ENCODE measurements around the gene DNAJC4. TPM values are rescaled to one million over a fixed set of nuclear protein-coding genes. Genes with fewer than 3 reads are reported as not detected.

DNAJC4 gene
- total and polyA plus RNA-seq, 2 experiments from 2014 or later = 12.8 to 58.4 TPM

DNA sequence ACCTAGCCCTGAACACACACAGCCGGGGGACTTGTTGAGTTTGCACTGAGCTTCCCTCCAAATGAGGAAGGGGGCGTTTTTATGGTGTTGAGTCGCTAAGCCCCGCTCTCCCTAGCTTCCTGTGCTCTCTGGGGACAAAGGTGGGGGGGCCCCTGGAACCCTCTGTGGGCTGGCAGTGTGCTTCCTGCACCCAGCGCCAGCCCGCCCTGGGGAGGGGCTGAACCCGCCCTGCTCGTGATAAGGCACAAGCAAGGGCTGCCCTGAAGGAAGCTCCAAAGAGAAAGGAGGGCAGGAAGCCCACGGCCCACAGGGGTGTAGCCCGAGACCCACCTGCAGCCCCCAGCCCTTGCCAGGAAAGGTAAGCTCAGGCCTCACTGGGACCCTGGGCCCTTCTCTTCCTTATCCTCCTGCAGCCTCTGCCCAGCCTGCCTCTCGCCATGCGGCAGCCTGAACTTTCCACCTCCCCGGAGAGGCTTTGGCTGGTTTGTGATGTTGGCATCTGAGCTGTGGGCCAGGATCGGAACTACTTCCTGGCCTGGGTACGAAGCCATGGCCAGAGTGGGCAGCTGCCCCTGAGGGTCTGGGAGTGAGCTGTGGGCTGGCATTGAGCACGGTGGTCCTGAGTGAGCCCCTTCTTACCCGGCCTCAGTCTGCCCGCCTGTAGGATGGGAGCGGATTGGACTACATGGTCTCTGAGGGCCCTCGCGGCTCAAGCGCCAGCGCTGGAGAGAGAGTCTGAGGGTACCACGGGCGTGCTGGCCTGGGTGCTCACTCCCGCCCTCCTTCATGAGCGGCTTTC, 23.7 kb upstream of the DNAJC4 start, which contains the start of gene FERMT3:
Gene FERMT3 (plus strand): TSS at position 265 of the 799 bp plus-strand sequence. CDS start 644 bp downstream, outside the sequence.
- H3K27me3 ChIP-seq = no peaks in the 10 kb centered on the region
- no peak within 1 kb of the TSS for H3K4me3 ChIP-seq
- no peaks in the 10 kb centered on the region for H3K36me3 ChIP-seq (replicated peaks; ENCODE audit: insufficient read depth, low read depth)
- H3K4me2 ChIP-seq = no peak within 1 kb of the TSS
- no peaks in the 10 kb centered on the region for H3K9me2 ChIP-seq (replicated peaks; ENCODE audit: insufficient read depth)
- no peaks in the 10 kb centered on the region for H3K9me3 ChIP-seq (ENCODE audit: low read depth)
- H4K20me1 ChIP-seq (ENCODE audit: insufficient read depth, poor library complexity, severe bottlenecking) = no peaks in the 10 kb centered on the region
- no peak within 1 kb of the TSS for H3K27ac ChIP-seq
- no peaks in the 10 kb centered on the region for H3K4me1 ChIP-seq (ENCODE audit: insufficient read depth)
- DNase-seq (ENCODE audit: low spot score) = no peak
- TF ChIP-seq EZH2 (IDR thresholded peaks at IDR 0.05; ENCODE audit: borderline replicate concordance) (no peak), EZH2phosphoT487 (IDR thresholded peaks at IDR 0.05; ENCODE audit: low read depth, severe bottlenecking, unreplicated experiment) (no peak)
- TF ChIP-seq, protein P1, sequence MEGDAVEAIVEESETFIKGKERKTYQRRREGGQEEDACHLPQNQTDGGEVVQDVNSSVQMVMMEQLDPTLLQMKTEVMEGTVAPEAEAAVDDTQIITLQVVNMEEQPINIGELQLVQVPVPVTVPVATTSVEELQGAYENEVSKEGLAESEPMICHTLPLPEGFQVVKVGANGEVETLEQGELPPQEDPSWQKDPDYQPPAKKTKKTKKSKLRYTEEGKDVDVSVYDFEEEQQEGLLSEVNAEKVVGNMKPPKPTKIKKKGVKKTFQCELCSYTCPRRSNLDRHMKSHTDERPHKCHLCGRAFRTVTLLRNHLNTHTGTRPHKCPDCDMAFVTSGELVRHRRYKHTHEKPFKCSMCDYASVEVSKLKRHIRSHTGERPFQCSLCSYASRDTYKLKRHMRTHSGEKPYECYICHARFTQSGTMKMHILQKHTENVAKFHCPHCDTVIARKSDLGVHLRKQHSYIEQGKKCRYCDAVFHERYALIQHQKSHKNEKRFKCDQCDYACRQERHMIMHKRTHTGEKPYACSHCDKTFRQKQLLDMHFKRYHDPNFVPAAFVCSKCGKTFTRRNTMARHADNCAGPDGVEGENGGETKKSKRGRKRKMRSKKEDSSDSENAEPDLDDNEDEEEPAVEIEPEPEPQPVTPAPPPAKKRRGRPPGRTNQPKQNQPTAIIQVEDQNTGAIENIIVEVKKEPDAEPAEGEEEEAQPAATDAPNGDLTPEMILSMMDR (IDR thresholded peaks at IDR 0.05; ENCODE audit: poor library complexity) = no peak
- no peaks in the 10 kb centered on the region for H3K79me2 ChIP-seq
- 90% methylated on average over 24 of the region's 27 CpGs for WGBS (ENCODE audit: low lambda C conversion rate, missing lambda C conversion rate)
- no peak within 1 kb of the TSS for H2AFZ ChIP-seq

DNA sequence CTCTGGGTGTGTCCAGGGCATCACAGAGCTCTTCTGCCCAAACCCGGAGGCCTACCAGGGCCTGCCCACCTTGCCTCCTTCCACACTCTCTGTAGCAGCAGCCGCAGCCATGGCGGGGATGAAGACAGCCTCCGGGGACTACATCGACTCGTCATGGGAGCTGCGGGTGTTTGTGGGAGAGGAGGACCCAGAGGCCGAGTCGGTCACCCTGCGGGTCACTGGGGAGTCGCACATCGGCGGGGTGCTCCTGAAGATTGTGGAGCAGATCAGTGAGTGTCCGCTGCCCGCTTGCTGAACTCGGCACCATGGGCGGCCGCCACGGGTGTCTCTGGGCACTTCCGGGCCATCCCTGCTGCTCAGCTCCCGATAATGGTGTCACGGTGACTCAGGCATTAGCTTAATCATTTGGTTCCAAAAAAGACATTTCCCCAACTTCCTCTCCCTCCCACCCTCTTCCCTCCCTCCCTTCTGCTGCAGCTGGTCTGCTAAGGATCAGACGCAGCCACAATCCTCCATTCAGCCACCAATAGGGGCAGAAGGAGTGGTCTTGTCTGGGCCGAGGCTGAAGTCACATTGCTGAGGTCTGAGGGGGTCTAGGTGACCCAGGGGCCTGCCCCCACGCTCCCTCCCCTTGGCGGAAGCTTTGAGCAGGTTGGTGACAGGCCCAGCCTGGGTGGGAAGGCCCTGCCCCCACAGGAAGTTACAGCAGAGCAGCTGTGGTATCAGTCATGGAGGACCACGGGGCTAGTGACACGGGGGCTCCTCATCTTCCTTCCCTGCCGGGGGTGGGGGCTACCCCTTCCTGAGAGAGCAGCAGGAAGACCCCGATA, 22.9 kb upstream of the DNAJC4 start:
- no peaks in the 10 kb centered on the region for H3K9me2 ChIP-seq (replicated peaks; ENCODE audit: insufficient read depth)
- TF ChIP-seq EZH2 (IDR thresholded peaks at IDR 0.05; ENCODE audit: borderline replicate concordance) (no peak), EZH2phosphoT487 (IDR thresholded peaks at IDR 0.05; ENCODE audit: low read depth, severe bottlenecking, unreplicated experiment) (no peak)
- TF ChIP-seq, protein P1 (IDR thresholded peaks at IDR 0.05; ENCODE audit: poor library complexity) = no peak
- no peak overlapping the region for H2AFZ ChIP-seq
- WGBS (ENCODE audit: low lambda C conversion rate, missing lambda C conversion rate) = 85% methylated on average over 22 of the region's 30 CpGs
- no peak overlapping the region for H3K4me2 ChIP-seq
- no peak for DNase-seq (ENCODE audit: low spot score)
- no peaks in the 10 kb centered on the region for H3K9me3 ChIP-seq (ENCODE audit: low read depth)
- H3K27me3 ChIP-seq = no peaks in the 10 kb centered on the region
- no peaks in the 10 kb centered on the region for H3K79me2 ChIP-seq
- no peaks in the 10 kb centered on the region for H4K20me1 ChIP-seq (ENCODE audit: insufficient read depth, poor library complexity, severe bottlenecking)
- no peaks in the 10 kb centered on the region for H3K4me1 ChIP-seq (ENCODE audit: insufficient read depth)
- no peaks in the 10 kb centered on the region for H3K36me3 ChIP-seq (replicated peaks; ENCODE audit: insufficient read depth, low read depth)
- H3K27ac ChIP-seq = no peak overlapping the region
- no peak overlapping the region for H3K4me3 ChIP-seq

DNA sequence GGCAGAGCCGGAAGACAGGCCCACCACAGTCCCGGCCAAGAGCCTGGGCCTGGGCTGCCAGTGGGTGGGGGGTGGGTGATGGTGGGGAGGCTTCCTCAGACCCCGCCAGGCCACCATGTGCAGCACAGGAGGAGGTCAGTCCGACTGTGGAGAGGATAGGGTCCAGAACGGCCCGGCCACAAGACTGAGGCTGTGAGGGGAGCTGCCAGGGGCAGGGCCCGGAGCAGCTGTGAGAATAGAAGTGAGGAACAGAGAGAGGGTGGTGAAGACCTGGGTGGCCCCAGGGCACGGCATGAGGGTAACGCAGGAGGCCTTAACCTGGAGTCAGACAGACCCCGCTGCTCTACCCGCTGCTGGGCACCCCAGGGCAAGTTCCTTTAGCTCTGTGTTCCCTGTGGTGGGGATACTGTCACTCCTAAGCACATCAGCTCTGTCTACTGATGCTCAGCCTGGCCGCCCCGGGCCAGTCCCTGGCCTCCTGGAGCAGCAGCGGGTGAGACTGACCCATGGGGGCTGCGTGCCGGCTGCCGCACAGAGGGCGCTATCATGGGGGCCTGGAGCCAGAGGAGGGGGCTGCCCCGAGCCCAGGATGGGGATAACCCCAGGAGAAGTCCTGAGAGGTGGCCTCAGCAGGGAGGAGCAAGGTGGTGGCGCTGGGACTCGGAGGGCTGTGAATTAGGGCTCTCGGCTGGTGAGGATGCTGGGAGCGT, 22.1 kb upstream of the DNAJC4 start:
- H3K4me2 ChIP-seq = no peak overlapping the region
- WGBS (ENCODE audit: low lambda C conversion rate, missing lambda C conversion rate) = 93% methylated on average over 22 of the region's 23 CpGs
- no peak overlapping the region for H3K4me3 ChIP-seq
- no peaks in the 10 kb centered on the region for H3K9me2 ChIP-seq (replicated peaks; ENCODE audit: insufficient read depth)
- no peak overlapping the region for H3K27ac ChIP-seq
- no peaks in the 10 kb centered on the region for H3K9me3 ChIP-seq (ENCODE audit: low read depth)
- TF ChIP-seq EZH2phosphoT487 (IDR thresholded peaks at IDR 0.05; ENCODE audit: low read depth, severe bottlenecking, unreplicated experiment) (no peak), EZH2 (IDR thresholded peaks at IDR 0.05; ENCODE audit: borderline replicate concordance) (no peak)
- TF ChIP-seq, protein P1 (IDR thresholded peaks at IDR 0.05; ENCODE audit: poor library complexity) = no peak
- no peaks in the 10 kb centered on the region for H4K20me1 ChIP-seq (ENCODE audit: insufficient read depth, poor library complexity, severe bottlenecking)
- no peaks in the 10 kb centered on the region for H3K4me1 ChIP-seq (ENCODE audit: insufficient read depth)
- no peaks in the 10 kb centered on the region for H3K36me3 ChIP-seq (replicated peaks; ENCODE audit: insufficient read depth, low read depth)
- H3K79me2 ChIP-seq = no peaks in the 10 kb centered on the region
- no peaks in the 10 kb centered on the region for H3K27me3 ChIP-seq
- DNase-seq (ENCODE audit: low spot score) = no peak
- H2AFZ ChIP-seq = no peak overlapping the region

All from hepatocyte (in vitro differentiated cells).